ENCODE results near the gene ABCA9. TPM values are rescaled to one million over a fixed set of nuclear protein-coding genes. Genes with fewer than 3 reads are reported as not detected.
A peak's percentile ranks its signal among the peaks of the same experiment; 100 is the strongest.

Gene ABCA9
- total RNA-seq, 1 experiment from 2014 or later, result not detected

DNA sequence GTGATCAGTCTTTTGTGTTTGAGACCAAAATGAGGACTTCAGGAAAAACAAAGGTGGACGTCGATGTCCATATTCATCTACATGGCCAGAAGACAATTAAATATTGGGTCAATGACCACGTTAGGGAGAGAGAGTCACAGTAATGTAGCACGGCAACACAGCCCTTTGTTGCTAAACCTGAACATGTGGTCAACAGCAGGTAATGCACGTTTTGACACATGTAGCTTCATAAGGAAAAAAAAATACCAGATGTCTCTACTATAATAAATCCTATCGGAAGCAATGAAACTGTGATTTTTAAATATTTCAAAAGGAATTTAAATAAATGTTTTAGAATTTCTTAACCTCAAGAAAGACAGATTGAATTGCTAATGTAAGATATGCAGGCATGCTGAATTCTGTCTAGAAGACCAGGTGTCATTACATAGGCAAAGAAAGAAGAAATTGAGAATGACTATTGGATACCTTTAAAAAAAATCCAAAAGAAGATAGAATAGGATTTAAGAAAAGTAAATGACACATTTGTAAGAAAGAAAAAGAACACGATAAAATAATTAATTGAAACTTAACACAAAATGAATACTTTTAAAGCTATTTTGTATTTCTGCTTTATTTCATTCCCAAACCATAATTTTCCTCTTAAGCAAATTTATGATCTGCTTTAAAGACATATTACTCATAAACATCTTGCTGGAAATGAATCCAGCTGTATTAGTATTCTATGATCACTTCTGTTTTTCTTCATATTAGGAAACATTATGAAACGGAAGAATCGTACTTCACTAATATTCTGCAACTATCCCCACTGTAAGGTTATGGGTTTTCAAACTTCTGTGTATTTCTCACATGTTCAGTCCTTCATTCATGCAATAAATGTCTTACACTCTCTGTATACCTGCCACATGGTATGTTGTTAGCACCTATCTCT lies 135.7 kb downstream of the ABCA9 start:
- H3K9me3 ChIP-seq (ENCODE audit: insufficient read depth, low read depth), result no peaks in the 10 kb centered on the region
- no peaks in the 10 kb centered on the region for H3K27me3 ChIP-seq (ENCODE audit: insufficient read depth, low read depth)
- no peak for TF ChIP-seq EZH2 (IDR thresholded peaks at IDR 0.05; ENCODE audit: low read depth)
- no peaks in the 10 kb centered on the region for H3K36me3 ChIP-seq (ENCODE audit: low read depth)
- H3F3A ChIP-seq (ENCODE audit: insufficient read depth, low read depth), result no peaks in the 10 kb centered on the region
- H4K20me1 ChIP-seq (ENCODE audit: insufficient read depth), result no peaks in the 10 kb centered on the region
- no TSS peak for BruUV-seq (replicated peaks)
- H3K4me3 ChIP-seq, result no peak overlapping the region
- POLR2A ChIA-PET (ENCODE audit: unreplicated experiment), result no interaction called here
- peaks cover 6% of the 10 kb centered on the region; the same call in 1 of the 2 replicates for H3K9me2 ChIP-seq (ENCODE audit: insufficient read depth)
- no peaks in the 10 kb centered on the region for H3K4me1 ChIP-seq (replicated peaks; ENCODE audit: insufficient read depth)
- no peak overlapping the region for H3K27ac ChIP-seq
- intact Hi-C loops (cut with micrococcal nuclease; ENCODE audit: unreplicated experiment), result no loop called here
- no peaks in the 10 kb centered on the region for H3K79me2 ChIP-seq (ENCODE audit: low read depth)
- no peak overlapping the region for H3K4me2 ChIP-seq
- no peak for DNase-seq
- H2AFZ ChIP-seq, result 0 out of 2 replicates have a peak overlapping the region, but pooled peaks have one; percentile 13
- CTCF ChIA-PET, result no interaction called here

Small RNA genes within 50 kb of the gene (microRNA-seq; reads per million reads assigned to microRNA genes)
- gene MIR4524A (ENCODE audit: borderline number of aligned reads, borderline replicate concordance), result not detected
- not detected for gene MIR4524B (ENCODE audit: borderline number of aligned reads, borderline replicate concordance)

Other genes starting within 250 kb of the ABCA9 start
- gene ABCA8, start 105.5 kb downstream of the ABCA9 start, total RNA-seq (2021), result not detected in 2 replicates
- gene ABCA6, start 81.0 kb upstream of the ABCA9 start, total RNA-seq (2021), result not detected in 2 replicates
- 0.23 TPM in 1 of 2 replicates, not detected in the other for gene ABCA10, start 167.9 kb upstream of the ABCA9 start, total RNA-seq (2021)